Thymus (tissue), 11 donors: ENCODE data around the gene ZNF536. TPM values are rescaled to one million over a fixed set of nuclear protein-coding genes. Genes with fewer than 3 reads are reported as not detected.
"Not testable (repeated sequence)": the region's sequence is repeated elsewhere in the genome, so short reads cannot be mapped to it uniquely, and the experiment has no call there.

Experiments
- DNase-seq, 9 donors: peaks; one replicate each; pipeline ENCODE4 v3.0.0-alpha.2; 2013; ENCODE audit warnings: low spot score in 9 of 9, low read depth in 6 of 9, missing footprints in 1 of 9
- H3K27ac ChIP-seq, 2 donors: one replicate each; pipeline ENCODE4 v1.5.1; 2013; ENCODE audit warnings: control low read depth in 1 of 2, low read depth in 1 of 2, low read length in 1 of 2, mild to moderate bottlenecking in 1 of 2, moderate library complexity in 1 of 2
- H3K27me3 ChIP-seq, 2 donors: one replicate each; pipeline ENCODE4 v1.5.1; 2013; ENCODE audit warnings: low read length in 1 of 2; ENCODE audit not compliant: control insufficient read depth in 2 of 2, insufficient read depth in 1 of 2
- H3K36me3 ChIP-seq, 2 donors: one replicate each; pipeline ENCODE4 v1.5.1; 2013; ENCODE audit warnings: low read length in 1 of 2, mild to moderate bottlenecking in 1 of 2, moderate library complexity in 1 of 2; ENCODE audit not compliant: control insufficient read depth in 2 of 2, insufficient read depth in 2 of 2
- H3K4me1 ChIP-seq, 2 donors: one replicate each; pipeline ENCODE4 v1.5.1; 2013; ENCODE audit warnings: low read length in 2 of 2; ENCODE audit not compliant: control insufficient read depth in 2 of 2, insufficient read depth in 2 of 2
- H3K4me3 ChIP-seq, 2 donors: one replicate each; pipeline ENCODE4 v1.5.1; 2013; ENCODE audit warnings: low read length in 2 of 2, control low read depth in 1 of 2, mild to moderate bottlenecking in 1 of 2
- H3K9me3 ChIP-seq, 2 donors: one replicate each; pipeline ENCODE4 v1.5.1; 2013; ENCODE audit warnings: low read length in 1 of 2, mild to moderate bottlenecking in 1 of 2; ENCODE audit not compliant: control insufficient read depth in 2 of 2, insufficient read depth in 1 of 2
- WGBS: extraction: QIAGEN DNeasy Blood & Tissue Kit; methylation state at CpG from one replicate; pipeline ENCODE4 v1.1.7; 2013; 5-methylcytosine and 5-hydroxymethylcytosine counted together
- polyA plus RNA-seq: library from polyadenylated mRNA; stranded (reverse); fragments of 200-250 nt; gene quantifications from one replicate; pipeline ENCODE4 v1.2.3, GENCODE V29; 2013
- total RNA-seq: library from RNA; stranded (reverse); fragments of 120-200 nt; gene quantifications from one replicate; pipeline ENCODE4 v1.2.4, GENCODE V29; 2013
- donor health status: healthy.

ZNF536 gene
- total and polyA plus RNA-seq, 2 donors = 0.05 to 0.11 TPM

- WGBS = 94% methylated on average over 9 of the region's 9 CpGs
- DNase-seq = no peak
- Histone ChIP-seq H3K27ac (no peak overlapping the region), H3K9me3 (no peaks in the 10 kb centered on the region), H3K4me1 (no peaks in the 10 kb centered on the region), H3K36me3 (no peaks in the 10 kb centered on the region), H3K27me3 (peaks cover 0 to 3% of the 10 kb centered on the region in 2 donors), H3K4me3 (no peak overlapping the region)
These were observed 18.3 kb downstream of the ZNF536 start for GRCh38 chr19:30390356-30390988.

GRCh38 chr19:30391052-30391451, 18.9 kb downstream of the ZNF536 start:
- no peaks in the 10 kb centered on the region for H3K36me3 ChIP-seq
- 81% methylated on average over 5 of the region's 5 CpGs for WGBS
- H3K27me3 ChIP-seq = peaks cover 0 to 3% of the 10 kb centered on the region in 2 donors
- H3K27ac ChIP-seq = no peak overlapping the region
- no peaks in the 10 kb centered on the region for H3K4me1 ChIP-seq
- H3K9me3 ChIP-seq = no peaks in the 10 kb centered on the region
- no peak for DNase-seq
- H3K4me3 ChIP-seq = no peak overlapping the region

DNA sequence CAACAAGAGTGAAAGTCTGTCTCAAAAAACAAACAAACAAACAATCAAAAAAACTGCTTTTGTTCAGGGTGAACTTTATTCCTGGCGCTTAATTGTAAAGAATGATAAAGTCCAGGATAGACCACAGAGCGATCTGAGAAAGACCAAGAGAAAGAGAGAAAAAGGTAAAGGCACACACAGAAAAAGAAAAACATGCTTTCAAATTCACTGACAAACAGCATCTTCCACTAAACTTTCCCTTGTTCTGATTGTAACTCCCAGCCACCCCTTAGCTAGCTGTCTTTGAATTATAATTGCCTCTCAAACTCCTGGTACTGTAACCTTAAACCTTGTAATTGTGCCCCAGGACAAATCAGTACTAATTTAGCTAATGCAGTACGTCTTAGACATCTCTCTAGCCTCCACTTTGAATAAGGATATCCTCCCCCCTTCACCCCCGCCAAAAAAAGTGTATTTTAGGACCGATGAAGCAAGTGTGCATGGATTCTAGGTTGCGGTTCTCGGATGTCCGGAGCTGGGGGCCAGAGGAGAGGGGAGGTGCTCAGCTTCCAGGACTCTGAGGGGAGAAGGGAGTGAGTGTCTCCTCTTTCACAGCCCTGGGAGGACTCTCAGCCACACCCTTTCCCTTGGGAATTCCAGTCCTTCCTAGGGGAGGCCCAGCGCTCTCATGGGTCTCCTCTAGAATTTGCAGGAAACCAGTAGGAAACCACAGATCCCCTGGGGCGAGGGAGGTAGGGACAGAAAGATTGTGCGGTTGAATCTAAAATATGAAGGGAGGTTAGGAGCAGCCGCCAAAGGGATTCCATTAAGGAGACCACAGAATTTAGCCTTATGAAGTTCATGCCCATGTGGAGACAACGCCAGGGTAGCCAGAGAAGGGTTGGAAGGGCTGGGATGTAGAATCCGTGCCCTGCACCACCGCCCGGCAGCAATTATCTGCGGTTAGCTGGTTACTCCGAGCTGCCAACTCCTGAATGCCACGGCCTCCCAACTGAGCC, 19.7 kb downstream of the ZNF536 start:
- Histone ChIP-seq H3K4me3 (no peak overlapping the region), H3K4me1 (no peaks in the 10 kb centered on the region), H3K27me3 (peaks cover 0 to 3% of the 10 kb centered on the region in 2 donors), H3K9me3 (no peaks in the 10 kb centered on the region), H3K36me3 (no peaks in the 10 kb centered on the region), H3K27ac (no peak overlapping the region)
- WGBS = 43% methylated on average over 19 of the region's 19 CpGs
- no peak for DNase-seq

DNA sequence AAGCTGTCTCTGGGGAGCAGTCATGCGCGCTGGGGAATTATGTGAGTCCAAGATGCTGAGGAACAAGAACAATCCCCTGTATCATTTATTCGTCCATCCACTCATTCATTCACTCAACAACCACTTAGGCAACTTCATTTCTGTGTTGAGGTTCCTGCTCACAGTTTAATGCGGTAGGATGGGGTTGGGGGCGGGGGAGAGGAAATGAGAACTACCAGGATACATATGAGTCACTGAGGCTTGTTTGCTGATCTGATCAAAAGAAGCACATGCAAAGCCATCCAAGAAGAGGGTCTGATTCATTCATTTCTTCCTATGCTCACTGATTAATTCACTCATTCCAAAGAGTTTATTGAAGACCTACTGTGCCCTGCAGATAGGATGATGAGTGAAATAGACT, 20.9 kb downstream of the ZNF536 start:
- 70% methylated on average over 5 of the region's 5 CpGs for WGBS
- no peak overlapping the region for H3K27ac ChIP-seq
- H3K9me3 ChIP-seq = no peaks in the 10 kb centered on the region
- no peaks in the 10 kb centered on the region for H3K4me1 ChIP-seq
- no peak overlapping the region for H3K4me3 ChIP-seq
- peaks cover 0 to 3% of the 10 kb centered on the region in 2 donors for H3K27me3 ChIP-seq
- no peaks in the 10 kb centered on the region for H3K36me3 ChIP-seq
- DNase-seq = no peak

DNA sequence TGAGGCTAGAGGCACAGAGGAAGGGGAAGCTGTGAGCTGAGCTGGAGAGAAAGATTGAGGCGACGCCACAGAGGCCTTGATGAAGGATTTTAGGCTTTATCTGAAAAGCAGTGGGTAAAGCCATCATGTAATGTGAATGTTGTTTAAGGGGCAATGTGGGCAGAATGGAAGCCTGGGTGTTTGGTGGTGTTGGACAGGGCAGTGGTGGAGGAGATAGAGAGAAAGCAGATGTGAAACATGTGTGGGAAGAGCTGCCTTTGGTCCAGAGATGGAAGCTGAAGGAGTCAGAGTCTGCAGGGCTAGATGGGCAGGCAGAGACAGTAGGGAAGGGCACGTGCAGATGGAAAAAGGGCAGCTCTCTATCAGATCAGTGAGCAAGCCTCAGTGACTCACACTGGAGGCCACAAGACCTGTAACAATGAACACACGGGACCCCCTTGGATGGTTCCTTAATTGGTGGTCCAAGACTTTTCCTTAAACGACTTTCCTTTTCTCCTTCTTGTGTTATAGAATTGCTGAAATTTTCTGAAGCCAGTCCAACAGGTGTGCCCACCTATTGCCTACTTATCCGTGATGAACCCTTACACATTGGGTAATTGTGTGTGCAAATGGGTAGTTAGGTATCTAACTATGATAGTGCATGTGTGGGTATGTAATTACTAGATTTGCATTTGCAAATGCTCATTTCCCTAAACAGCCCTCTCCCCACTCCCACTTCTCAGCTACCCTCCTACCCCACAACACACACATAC, 21.7 kb downstream of the ZNF536 start:
- no peaks in the 10 kb centered on the region for H3K4me1 ChIP-seq
- no peaks in the 10 kb centered on the region for H3K9me3 ChIP-seq
- no peak overlapping the region for H3K27ac ChIP-seq
- H3K36me3 ChIP-seq = no peaks in the 10 kb centered on the region
- 89% methylated on average over 6 of the region's 6 CpGs for WGBS
- no peak for DNase-seq
- H3K27me3 ChIP-seq = peaks cover 0 to 3% of the 10 kb centered on the region in 2 donors
- no peak overlapping the region for H3K4me3 ChIP-seq

DNA sequence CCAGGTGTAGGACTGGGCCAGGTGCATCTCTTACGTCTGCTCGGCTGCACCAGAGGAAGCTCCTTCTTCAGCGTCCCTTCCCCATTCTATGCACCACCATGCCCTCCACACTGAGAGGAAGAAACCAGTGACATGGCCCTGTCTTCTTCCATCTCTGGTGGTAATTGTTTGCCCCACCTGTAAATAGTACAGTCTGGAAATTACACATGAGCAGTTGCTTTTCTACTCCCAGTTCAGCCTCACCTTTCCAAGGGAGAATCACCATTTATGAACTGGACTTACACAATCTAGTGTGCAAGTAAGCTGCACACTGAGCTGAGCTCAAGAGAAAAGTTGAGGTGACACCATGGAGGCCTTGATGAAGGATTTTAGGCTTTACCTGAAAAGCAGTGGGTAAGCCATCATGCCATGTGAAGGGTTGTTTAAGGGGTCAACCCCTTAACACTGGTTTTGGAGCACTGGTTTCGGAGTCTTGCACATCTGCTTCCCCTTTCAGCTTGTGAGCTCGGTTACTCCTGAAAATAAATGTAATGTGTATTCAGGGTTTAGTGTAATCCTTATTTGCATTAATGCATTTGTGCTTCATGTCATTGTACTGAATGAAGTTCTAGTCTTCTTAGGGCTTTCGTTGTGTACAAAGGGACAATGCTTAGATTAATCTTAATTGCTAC, 22.4 kb downstream of the ZNF536 start:
- WGBS = 92% methylated on average over 6 of the region's 6 CpGs
- H3K9me3 ChIP-seq = no peaks in the 10 kb centered on the region
- DNase-seq = no peak
- no peak overlapping the region for H3K27ac ChIP-seq
- H3K4me3 ChIP-seq = no peak overlapping the region
- H3K4me1 ChIP-seq = no peaks in the 10 kb centered on the region
- H3K36me3 ChIP-seq = no peaks in the 10 kb centered on the region
- peaks cover 0 to 3% of the 10 kb centered on the region in 2 donors for H3K27me3 ChIP-seq

DNA sequence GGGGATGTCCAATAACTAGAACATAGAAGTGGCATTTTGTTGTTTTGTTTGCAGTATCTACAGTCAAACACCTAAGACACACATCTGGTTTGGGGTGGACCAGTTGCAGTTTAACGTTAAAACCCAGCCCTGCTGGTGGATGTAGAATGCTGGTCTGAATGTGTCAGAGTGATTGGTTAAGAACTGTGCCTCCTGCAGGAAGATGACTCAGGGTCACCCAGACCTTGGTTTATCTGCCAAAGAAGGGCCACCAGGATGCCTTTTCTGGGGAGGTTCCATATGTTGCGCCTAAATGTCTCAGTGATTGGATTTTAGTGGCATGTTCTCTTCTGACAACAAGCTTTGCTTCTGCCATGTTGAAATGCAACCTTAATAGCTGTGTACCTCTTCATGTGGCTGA, 23.1 kb downstream of the ZNF536 start:
- no peak for DNase-seq
- H3K36me3 ChIP-seq = no peaks in the 10 kb centered on the region
- no peak overlapping the region for H3K4me3 ChIP-seq
- H3K9me3 ChIP-seq = no peaks in the 10 kb centered on the region
- H3K27ac ChIP-seq = no peak overlapping the region
- no peaks in the 10 kb centered on the region for H3K4me1 ChIP-seq
- peaks cover 0 to 3% of the 10 kb centered on the region in 2 donors for H3K27me3 ChIP-seq
- 92% methylated on average over 2 of the region's 2 CpGs for WGBS

- not testable (repeated sequence) for H3K27ac ChIP-seq, H3K4me3 ChIP-seq, H3K36me3 ChIP-seq, H3K4me1 ChIP-seq, H3K27me3 ChIP-seq, H3K9me3 ChIP-seq, DNase-seq
- 94% methylated on average over 3 of the region's 3 CpGs for WGBS
These were observed 26.4 kb downstream of the ZNF536 start for GRCh38 chr19:30398539-30398938.
